ENCODE results near the gene LRRC45.
A peak's percentile ranks its signal among the peaks of the same experiment; 100 is the strongest.

Gene LRRC45

GRCh38 chr17:82020572-82021106, 2.5 kb upstream of the LRRC45 start:
- no peak for DNase-seq

- DNase-seq, result peak; percentile 59
These were observed 1.8 kb upstream of the LRRC45 start for GRCh38 chr17:82021107-82021899.

- DNase-seq, result no peak
These were observed 1.2 kb upstream of the LRRC45 start for GRCh38 chr17:82021900-82022309.

GRCh38 chr17:82022310-82022980, 660 bp upstream of the LRRC45 start, which contains the start of gene CENPX:
Gene CENPX (minus strand): TSS chr17:82022878. CDS start chr17:82022861, 17 bp downstream.
- DNase-seq, result no peak

GRCh38 chr17:82023447-82024241, 539 bp downstream of the LRRC45 start:
- no peak for DNase-seq

- DNase-seq, result no peak
These were observed 1.8 kb downstream of the LRRC45 start for GRCh38 chr17:82024859-82025258.

GRCh38 chr17:82025401-82026107, 2.4 kb downstream of the LRRC45 start:
- DNase-seq, result no peak

- no peak for DNase-seq
These were observed 5.1 kb downstream of the LRRC45 start for GRCh38 chr17:82028246-82028645.

GRCh38 chr17:82028966-82029365, 5.9 kb downstream of the LRRC45 start:
- DNase-seq, result no peak

- DNase-seq, result no peak
These were observed 6.3 kb downstream of the LRRC45 start for GRCh38 chr17:82029391-82029790.

- no peak for DNase-seq
These were observed 6.9 kb downstream of the LRRC45 start for GRCh38 chr17:82029990-82030469.

- DNase-seq, result peak; percentile 80
These were observed 7.6 kb downstream of the LRRC45 start for GRCh38 chr17:82030470-82031302.

- DNase-seq, result no peak
These were observed 8.3 kb downstream of the LRRC45 start, which contains the start of gene RAC3 for GRCh38 chr17:82031303-82031884. Gene RAC3 (plus strand): TSS chr17:82031678. CDS start chr17:82031762, 84 bp downstream.

GRCh38 chr17:82031885-82032627, 9.0 kb downstream of the LRRC45 start:
- DNase-seq, result no peak

- DNase-seq, result no peak
These were observed 10.4 kb downstream of the LRRC45 start for GRCh38 chr17:82033359-82034085.

- DNase-seq, result no peak
These were observed 11.4 kb downstream of the LRRC45 start for GRCh38 chr17:82034371-82035011.

GRCh38 chr17:82035488-82035887, 12.4 kb downstream of the LRRC45 start:
- DNase-seq, result no peak

- DNase-seq, result no peak
These were observed 13.0 kb downstream of the LRRC45 start for GRCh38 chr17:82035956-82036633.

Data from T1000 (cell line).